Endodermal cell (in vitro differentiated cells): Measurements from ENCODE around the gene BRF1. TPM values are rescaled to one million over a fixed set of nuclear protein-coding genes. Genes with fewer than 3 reads are reported as not detected.
"Not testable (repeated sequence)": the region's sequence is repeated elsewhere in the genome, so short reads cannot be mapped to it uniquely, and the experiment has no call there.

Experiments
- DNase-seq: peaks from one replicate; pipeline ENCODE4 v3.0.0-alpha.2; 2017
- H3K27ac ChIP-seq: 2 replicates; pipeline ENCODE4 v1.5.1; 2013; ENCODE audit warnings: mild to moderate bottlenecking, low read depth, low read length, moderate library complexity
- H3K27me3 ChIP-seq: 2 replicates; pipeline ENCODE4 v1.6.1; 2013; ENCODE audit warnings: mild to moderate bottlenecking, low read length, moderate library complexity; ENCODE audit not compliant: insufficient read depth, control insufficient read depth, poor library complexity, severe bottlenecking
- H3K36me3 ChIP-seq: 2 replicates; pipeline ENCODE4 v1.7.0; 2013; ENCODE audit warnings: mild to moderate bottlenecking, low read length, moderate library complexity; ENCODE audit not compliant: control insufficient read depth, insufficient read depth
- H3K4me1 ChIP-seq: one replicate; pipeline ENCODE4 v1.7.0; 2013; ENCODE audit warnings: low read length; ENCODE audit not compliant: control insufficient read depth, insufficient read depth
- H3K4me3 ChIP-seq: 2 replicates; pipeline ENCODE4 v1.5.1; 2013; ENCODE audit warnings: mild to moderate bottlenecking, low read length, moderate library complexity
- H3K9ac ChIP-seq: 2 replicates; pipeline ENCODE4 v1.6.1; 2013; ENCODE audit warnings: mild to moderate bottlenecking, low read length, moderate library complexity; ENCODE audit not compliant: poor library complexity, severe bottlenecking; ENCODE audit errors: extremely low read depth
- H3K9me3 ChIP-seq: 2 replicates; pipeline ENCODE4 v1.6.1; 2013; ENCODE audit warnings: mild to moderate bottlenecking, low read length, moderate library complexity; ENCODE audit not compliant: control insufficient read depth
- H3K27ac Mint-ChIP-seq: 2 replicates; pipeline ENCODE4 v1.8.0; 2020; ENCODE audit warnings: mixed read lengths
- H3K27me3 Mint-ChIP-seq: 2 replicates; pipeline ENCODE4 v1.8.0; 2021; ENCODE audit warnings: mild to moderate bottlenecking, mixed read lengths; ENCODE audit not compliant: insufficient read depth
- H3K36me3 Mint-ChIP-seq: 2 replicates; pipeline ENCODE4 v1.8.0; 2020; ENCODE audit warnings: low read depth, mixed read lengths
- H3K4me1 Mint-ChIP-seq: 2 replicates; pipeline ENCODE4 v1.8.0; 2020; ENCODE audit warnings: mixed read lengths
- H3K4me3 Mint-ChIP-seq: 2 replicates; pipeline ENCODE4 v1.8.0; 2020; ENCODE audit warnings: mild to moderate bottlenecking, moderate library complexity, mixed read lengths
- H3K9me3 Mint-ChIP-seq: 2 replicates; pipeline ENCODE4 v1.8.0; 2020; ENCODE audit warnings: mild to moderate bottlenecking, mixed read lengths
- CTCF ChIP-seq: fragments of 200-600 bp; sonication (generic); conservative IDR thresholded peaks from 2 replicates; pipeline ENCODE4 v1.5.0; 2021; ENCODE audit warnings: antibody characterized with exemption, mild to moderate bottlenecking
- WGBS, 2 experiments: methylation state at CpG; one replicate each; pipeline versions ENCODE4 v1.1.5 to v1.1.7; 2013; ENCODE audit warnings: missing lambda C conversion rate in 2 of 2, mixed read lengths in 1 of 2; ENCODE audit not compliant: insufficient coverage in 1 of 2, insufficient read length in 1 of 2; 5-methylcytosine and 5-hydroxymethylcytosine counted together
- total RNA-seq, 2 donors: library from RNA; stranded (reverse); fragmentation: NEBNext Ultra II Directional in 1 of 2; extraction: Animal tissue kit (Norgen Biotek cat#: 25700) in 1 of 2; gene quantifications; 2 replicates in 1 of 2; 3 replicates in 1 of 2; pipeline ENCODE4 v1.2.1, GENCODE V29; 2021

BRF1 gene
- total RNA-seq, 2 donors from 2014 or later, result 37.0 to 44.5 TPM

- WGBS, 2 experiments, result 80 to 93% methylated on average over 5 to 15 of the region's 15 CpGs
- no peaks in the 10 kb centered on the region for H3K36me3 ChIP-seq
- no peaks in the 10 kb centered on the region for H3K9me3 Mint-ChIP-seq
- H3K4me3 Mint-ChIP-seq, result no peak overlapping the region
- no peak for TF ChIP-seq CTCF
- peak overlapping the region; percentile 70 for H3K27ac ChIP-seq
- H3K4me1 Mint-ChIP-seq, result no peaks in the 10 kb centered on the region
- no peaks in the 10 kb centered on the region for H3K4me1 ChIP-seq
- H3K27me3 Mint-ChIP-seq, result no peaks in the 10 kb centered on the region
- H3K27ac Mint-ChIP-seq, result no peak overlapping the region
- H3K36me3 Mint-ChIP-seq, result peaks cover 8% of the 10 kb centered on the region
- no peak for DNase-seq
- no peak overlapping the region for H3K9ac ChIP-seq
- H3K27me3 ChIP-seq, result no peaks in the 10 kb centered on the region
- no peak overlapping the region for H3K4me3 ChIP-seq
- H3K9me3 ChIP-seq, result no peaks in the 10 kb centered on the region
Measured at GRCh38 chr14:105294142-105294597, 6.6 kb downstream of the BRF1 start.

- no peaks in the 10 kb centered on the region for H3K36me3 ChIP-seq
- WGBS, 2 experiments, result 93 to 96% methylated on average over 21 to 26 of the region's 26 CpGs
- Mint-ChIP-seq H3K9me3 (no peaks in the 10 kb centered on the region), H3K4me3 (no peak overlapping the region), H3K27me3 (no peaks in the 10 kb centered on the region), H3K36me3 (peaks cover 5% of the 10 kb centered on the region), H3K4me1 (no peaks in the 10 kb centered on the region), H3K27ac (no peak overlapping the region)
- TF ChIP-seq CTCF, result no peak
- no peak overlapping the region for H3K27ac ChIP-seq
- no peak overlapping the region for H3K4me3 ChIP-seq
- no peaks in the 10 kb centered on the region for H3K27me3 ChIP-seq
- H3K9ac ChIP-seq, result no peak overlapping the region
- no peaks in the 10 kb centered on the region for H3K9me3 ChIP-seq
- DNase-seq, result peak; percentile 34
- no peaks in the 10 kb centered on the region for H3K4me1 ChIP-seq
Measured at GRCh38 chr14:105292826-105293711, 7.7 kb downstream of the BRF1 start.

- H3K27ac Mint-ChIP-seq, result no peak overlapping the region
- H3K4me1 Mint-ChIP-seq, result no peaks in the 10 kb centered on the region
- 85 to 87% methylated on average over 11 to 13 of the region's 13 CpGs for WGBS, 2 experiments
- no peaks in the 10 kb centered on the region for H3K36me3 ChIP-seq
- H3K9ac ChIP-seq, result no peak overlapping the region
- no peak overlapping the region for H3K4me3 ChIP-seq
- peak; percentile 55 for TF ChIP-seq CTCF
- H3K4me1 ChIP-seq, result no peaks in the 10 kb centered on the region
- no peak overlapping the region for H3K27ac ChIP-seq
- DNase-seq, result no peak
- no peaks in the 10 kb centered on the region for H3K9me3 ChIP-seq
- H3K9me3 Mint-ChIP-seq, result no peaks in the 10 kb centered on the region
- H3K27me3 Mint-ChIP-seq, result no peaks in the 10 kb centered on the region
- H3K36me3 Mint-ChIP-seq, result no peaks in the 10 kb centered on the region
- no peaks in the 10 kb centered on the region for H3K27me3 ChIP-seq
- no peak overlapping the region for H3K4me3 Mint-ChIP-seq
Measured at GRCh38 chr14:105290621-105291346, 10.0 kb downstream of the BRF1 start.

- H3K27me3 ChIP-seq, H3K27me3 Mint-ChIP-seq, H3K36me3 Mint-ChIP-seq, H3K4me3 Mint-ChIP-seq, H3K9me3 Mint-ChIP-seq, H3K9me3 ChIP-seq, H3K4me1 Mint-ChIP-seq, H3K4me1 ChIP-seq, H3K9ac ChIP-seq, H3K27ac Mint-ChIP-seq, H3K36me3 ChIP-seq, H3K27ac ChIP-seq, H3K4me3 ChIP-seq, DNase-seq: not testable (repeated sequence)
- WGBS, 2 experiments, result 95 to 98% methylated on average over 6 of the region's 6 CpGs
Measured at GRCh38 chr14:105288936-105289335, 11.9 kb downstream of the BRF1 start.
